OCI-M2 (cell line): Measurements from ENCODE around the gene SPRR2B.
"Not testable (repeated sequence)": the region's sequence is repeated elsewhere in the genome, so short reads cannot be mapped to it uniquely, and the experiment has no call there.

Experiments used
- DNase-seq: peaks from one replicate; lab custom pipeline; 2025; ENCODE audit not compliant: unreplicated experiment; lab: John Stamatoyannopoulos, UW

Gene SPRR2B

DNA sequence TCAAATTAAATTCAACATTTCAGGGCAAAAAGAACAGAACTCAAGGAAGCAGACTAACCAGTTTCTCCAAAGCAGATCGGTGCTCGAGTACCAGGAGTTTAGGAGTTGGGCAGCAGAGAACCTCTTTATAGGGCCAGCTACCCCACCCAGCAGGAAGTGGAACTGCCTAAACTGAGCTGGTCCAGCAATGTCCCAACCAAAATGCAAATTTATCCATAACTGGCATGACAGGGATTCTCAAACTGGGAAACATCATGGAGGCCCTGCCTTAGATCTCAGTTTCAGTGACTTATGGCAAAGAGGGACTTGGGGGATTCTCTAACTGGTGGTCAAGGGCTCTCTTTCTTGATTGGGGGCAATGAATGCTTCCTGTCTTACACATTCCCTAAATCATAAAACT is at the start of gene SPRR2B:
Gene SPRR2B (minus strand): TSS at position 101 of the 400 bp plus-strand sequence. CDS start 772 bp downstream, outside the sequence.
- no peak for DNase-seq

DNA sequence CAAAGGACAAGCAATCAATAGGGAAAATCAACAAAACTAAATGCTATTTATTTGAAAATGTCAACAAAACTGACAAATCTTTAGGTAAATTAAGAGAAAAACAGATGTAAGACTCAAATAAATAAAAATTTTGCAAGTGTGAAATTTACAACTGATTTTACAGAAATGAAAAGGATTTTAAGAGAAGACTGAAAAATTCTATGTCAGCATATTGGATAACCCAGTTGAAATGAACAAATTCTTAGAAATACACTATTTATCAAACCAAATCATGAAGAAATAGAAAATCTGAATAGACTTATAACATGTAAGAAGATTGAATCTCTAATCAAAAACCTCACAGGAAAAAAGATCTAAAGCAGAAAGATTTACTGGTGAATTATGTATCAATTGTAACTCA is 49.5 kb upstream of the SPRR2B start:
- DNase-seq, result no peak

DNA sequence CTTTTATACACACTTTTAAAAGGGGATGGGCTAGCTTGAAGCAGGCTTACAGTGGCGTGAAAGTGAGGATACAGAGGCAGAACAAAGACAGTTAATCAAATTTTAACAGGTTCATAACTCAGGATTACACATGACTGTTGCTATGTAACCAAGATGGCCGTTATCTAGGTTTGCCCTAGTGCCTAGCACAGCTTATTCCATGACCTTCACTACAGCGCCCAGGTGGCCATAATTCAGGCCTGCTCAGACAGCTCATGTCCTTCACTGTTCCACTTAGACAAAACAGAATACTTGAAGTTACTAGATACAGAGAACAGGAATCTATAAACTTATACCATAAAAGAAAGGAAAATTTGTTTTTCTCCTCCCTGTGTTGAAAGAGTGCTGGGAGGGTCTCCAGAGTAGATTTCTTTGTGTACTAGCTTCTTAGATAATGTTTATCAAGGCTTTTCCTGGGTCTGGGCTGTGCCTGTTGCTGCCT is 48.1 kb upstream of the SPRR2B start:
- no peak for DNase-seq

DNA sequence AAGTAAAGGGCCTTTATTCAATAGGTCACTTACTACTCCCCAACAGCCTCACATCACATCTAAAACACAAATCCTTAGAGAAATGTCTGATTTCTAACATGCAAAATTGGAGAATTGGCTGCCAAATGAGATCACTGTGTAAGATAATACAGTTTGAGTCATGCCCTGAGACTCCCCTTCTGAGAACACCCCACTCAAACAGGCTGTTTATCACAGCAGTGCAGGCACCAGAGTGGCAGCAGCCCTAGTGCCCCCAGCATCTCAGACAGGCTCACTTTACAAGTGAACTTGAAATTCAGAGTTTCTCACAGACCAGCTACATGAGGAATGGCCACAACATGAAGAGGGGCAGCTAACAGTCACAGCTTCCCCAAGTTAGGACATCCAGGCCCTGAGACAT is 43.9 kb upstream of the SPRR2B start:
- not testable (repeated sequence) for DNase-seq

DNA sequence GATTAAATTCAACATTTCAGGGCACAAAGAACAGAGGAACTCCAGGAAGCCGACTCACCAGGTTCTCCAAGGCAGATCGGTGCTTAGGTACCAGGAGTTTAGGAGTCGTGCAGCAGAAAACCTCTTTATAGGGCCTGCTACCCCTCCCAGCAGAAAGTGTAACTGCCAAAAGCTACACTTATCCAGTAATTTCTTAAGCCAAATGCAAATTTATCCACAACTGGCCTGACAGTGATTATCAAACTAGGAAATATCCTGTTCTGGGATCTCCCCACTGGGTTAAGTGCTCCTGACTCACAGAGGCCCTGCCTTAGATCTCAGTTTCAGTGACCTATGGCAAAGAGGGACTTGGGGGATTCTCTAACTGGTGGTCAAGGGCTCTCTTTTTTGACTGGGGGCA is 42.0 kb upstream of the SPRR2B start, which contains the start of gene SPRR2F:
Gene SPRR2F (minus strand): TSS at position 101 of the 400 bp plus-strand sequence. CDS start 783 bp downstream, outside the sequence.
- no peak for DNase-seq

DNA sequence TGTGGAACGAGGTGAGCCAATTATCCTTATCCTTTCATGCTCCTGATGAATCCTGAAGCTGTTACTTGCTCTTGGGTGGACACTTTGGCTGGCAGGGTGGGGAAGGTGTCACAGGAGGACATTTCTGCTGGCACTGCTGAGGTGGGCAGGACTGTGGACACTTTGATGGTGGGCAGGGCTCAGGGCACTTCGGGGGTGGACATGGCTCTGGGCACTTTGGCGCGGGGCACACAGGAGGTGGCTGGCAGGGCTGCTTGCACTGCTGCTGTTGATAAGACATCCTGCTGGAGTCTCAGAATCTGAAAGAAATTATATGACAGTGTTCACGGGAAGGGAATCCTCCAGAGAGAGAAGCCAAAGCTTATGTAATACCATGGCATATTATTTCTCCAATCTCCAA is 41.0 kb upstream of the SPRR2B start:
- DNase-seq, result not testable (repeated sequence)

DNA sequence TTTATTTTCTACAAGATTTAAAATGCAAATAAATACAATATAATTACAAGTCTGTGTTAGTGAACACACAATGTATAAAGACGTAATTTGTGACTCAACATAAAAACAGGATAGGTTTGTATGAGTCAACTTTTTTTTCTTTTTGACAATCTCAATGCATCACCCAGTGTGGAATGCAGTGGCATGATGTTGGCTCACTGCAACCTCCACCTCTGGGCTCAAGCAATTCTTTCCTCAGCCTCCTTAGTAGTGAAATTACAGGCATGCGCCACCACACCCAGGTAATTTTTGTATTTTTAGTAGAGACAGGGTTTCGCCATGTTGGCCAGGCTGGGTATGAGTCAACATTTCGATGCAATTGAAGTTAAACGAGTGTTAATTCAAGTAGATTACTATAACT is 28.8 kb upstream of the SPRR2B start:
- DNase-seq, result no peak

DNA sequence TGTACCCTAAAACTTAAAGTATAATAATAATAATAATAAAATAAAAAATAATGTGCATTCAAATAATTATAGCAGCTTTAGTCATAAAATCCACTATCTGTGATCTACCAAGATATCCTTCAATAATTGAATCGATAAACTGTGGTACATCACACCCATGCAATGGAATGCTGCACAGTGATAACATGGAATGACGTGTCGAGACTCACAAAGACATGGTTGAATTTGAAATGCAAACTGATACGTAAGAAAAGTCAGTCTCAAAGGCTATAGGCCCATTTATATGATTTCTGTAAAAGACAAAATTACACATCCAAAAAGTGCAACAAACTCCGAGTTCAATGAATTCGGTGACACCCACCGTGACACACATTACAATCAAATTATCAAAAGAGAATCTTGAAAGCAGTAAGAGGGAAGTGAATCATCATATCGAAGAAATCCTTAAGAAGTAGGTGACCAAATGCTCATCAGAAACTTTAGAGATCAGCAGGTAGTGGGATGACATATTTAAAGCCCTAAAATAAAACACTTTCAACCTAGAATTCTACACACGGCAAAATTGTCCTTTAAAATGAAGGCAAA is 28.1 kb upstream of the SPRR2B start:
- no peak for DNase-seq

DNA sequence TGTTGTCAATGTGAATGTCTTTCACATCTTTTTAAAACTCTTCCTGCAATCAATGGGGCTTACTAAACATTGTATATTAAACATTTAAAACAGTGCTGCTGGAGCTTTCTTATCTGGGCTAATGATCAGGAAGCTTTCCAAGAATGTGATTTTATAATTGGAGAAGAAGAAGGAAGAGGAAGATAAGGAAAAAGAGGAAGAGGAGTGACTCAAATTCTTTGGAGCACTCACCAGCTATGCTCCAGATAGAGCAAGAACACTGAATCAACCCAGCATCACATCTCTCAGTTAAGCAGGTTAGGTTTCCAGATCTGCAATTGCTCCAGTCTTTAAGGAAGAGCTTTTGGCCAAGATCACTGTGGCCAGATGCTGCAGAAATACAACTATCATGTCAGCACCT is 24.4 kb upstream of the SPRR2B start:
- DNase-seq, result no peak

DNA sequence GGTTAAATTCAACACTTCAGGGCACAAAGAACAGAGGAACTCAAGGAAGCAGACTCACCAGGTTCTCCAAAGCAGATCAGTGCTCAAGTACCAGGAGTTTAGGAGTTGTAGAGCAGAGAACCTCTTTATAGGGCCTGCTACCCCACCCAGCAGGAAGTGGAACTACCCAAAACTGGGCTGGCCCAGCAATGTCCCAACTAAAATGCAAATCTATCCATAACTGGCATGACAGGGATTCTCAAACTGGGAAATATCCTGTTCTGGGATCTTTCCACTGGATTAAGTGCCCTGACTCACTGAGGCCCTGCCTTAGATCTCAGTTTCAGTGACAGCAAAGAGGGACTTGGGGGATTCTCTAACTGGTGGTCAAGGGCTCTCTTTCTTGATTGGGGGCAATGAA is 23.0 kb upstream of the SPRR2B start, which contains the start of gene SPRR2E:
Gene SPRR2E (minus strand): TSS at position 101 of the 400 bp plus-strand sequence. CDS start 775 bp downstream, outside the sequence.
- DNase-seq, result no peak

DNA sequence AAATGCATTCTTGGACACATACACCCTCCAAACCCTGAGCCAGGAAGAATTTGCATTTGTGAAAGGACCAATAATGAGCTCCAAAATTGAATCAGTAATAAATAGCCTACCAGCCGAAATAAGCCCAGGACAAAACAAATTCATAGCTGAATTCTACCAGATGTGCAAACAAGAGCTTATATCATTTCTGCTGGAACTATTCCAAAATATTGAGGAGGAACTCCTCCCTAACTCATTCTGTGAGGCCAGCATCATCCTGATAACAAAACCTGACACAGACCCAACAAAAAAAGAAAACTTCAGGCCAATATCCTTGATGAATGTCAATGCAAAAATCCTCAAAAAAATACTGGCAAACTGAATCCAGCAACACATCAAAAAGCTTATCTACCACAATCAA is 16.2 kb upstream of the SPRR2B start:
- no peak for DNase-seq

DNA sequence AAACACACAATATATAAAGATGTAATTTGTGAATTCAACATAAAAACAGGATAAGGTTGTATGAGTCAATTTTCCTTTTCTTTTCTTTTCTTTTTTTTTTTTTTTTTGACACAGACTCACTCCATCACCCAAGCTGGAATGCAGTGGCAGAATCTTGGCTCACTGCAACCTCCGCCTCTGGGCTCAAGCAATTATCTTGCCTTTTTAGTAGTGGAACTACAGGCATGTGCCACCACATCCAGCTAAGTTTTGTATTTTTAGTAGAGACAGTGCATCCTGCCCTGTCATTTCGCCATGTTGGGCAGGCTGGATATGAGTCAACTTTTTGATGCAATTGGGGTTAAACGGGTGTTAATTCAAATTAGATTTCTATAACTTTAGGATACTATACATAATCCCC is 10.3 kb upstream of the SPRR2B start:
- DNase-seq, result no peak

DNA sequence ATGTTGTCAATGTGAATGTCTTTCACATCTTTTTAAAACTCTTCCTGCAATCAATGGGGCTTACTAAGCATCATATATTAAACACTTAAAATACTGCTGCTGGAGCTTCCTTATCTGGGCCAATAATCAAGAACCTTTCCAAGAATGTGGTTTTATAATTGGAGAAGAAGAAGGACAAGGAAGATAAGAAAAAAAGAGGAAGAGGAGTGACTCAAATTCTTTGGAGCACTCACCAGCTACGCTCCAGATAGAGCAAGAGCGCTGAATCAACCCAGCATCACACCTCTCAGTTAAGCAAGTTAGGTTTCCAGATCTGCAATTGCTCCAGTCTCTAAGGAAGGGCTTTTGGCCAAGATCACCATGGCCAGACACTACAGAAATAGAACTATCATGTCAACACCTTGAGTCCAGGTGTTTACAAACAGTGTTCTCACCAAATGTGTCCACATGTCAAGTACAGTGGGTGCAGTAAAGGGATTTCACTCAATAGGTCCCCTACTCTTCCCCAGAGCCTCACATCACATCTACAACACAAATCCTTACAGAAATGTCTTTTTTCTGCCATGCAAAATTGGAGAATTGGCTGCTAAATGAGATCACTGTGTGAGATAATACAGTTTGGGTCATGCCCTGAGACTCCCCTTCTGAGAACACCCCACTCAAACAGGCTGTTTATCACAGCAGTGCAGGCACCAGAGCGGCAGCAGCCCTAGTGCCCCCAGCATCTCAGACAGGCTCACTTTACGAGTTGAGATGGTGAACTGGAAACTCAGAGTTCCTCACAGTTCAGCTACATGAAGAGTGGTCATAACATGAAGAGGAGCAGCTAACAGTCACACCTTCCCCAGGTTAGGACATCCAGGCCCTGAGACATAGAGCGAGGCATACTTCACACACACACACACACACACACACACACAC is 1.7 kb upstream of the SPRR2B start:
- DNase-seq, result no peak

DNA sequence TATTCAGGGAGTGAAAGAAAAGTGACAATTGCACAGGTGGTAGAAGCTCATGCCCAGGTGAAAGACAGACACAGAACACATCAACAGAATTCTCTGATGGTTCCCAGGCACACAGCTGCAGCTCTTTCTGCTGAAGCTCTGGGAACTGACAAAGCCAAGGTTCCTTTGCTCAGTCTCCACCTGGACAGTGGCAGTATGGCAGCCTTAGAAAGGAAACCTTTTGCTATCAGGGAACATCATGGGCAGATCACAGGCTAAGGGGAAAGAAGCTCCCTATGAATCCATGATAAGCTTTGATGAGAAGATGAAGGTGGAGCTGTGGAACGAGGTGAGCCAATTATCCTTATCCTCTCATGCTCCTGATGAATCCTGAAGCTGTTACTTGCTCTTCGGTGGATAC is 1.2 kb downstream of the SPRR2B start:
- no peak for DNase-seq

DNA sequence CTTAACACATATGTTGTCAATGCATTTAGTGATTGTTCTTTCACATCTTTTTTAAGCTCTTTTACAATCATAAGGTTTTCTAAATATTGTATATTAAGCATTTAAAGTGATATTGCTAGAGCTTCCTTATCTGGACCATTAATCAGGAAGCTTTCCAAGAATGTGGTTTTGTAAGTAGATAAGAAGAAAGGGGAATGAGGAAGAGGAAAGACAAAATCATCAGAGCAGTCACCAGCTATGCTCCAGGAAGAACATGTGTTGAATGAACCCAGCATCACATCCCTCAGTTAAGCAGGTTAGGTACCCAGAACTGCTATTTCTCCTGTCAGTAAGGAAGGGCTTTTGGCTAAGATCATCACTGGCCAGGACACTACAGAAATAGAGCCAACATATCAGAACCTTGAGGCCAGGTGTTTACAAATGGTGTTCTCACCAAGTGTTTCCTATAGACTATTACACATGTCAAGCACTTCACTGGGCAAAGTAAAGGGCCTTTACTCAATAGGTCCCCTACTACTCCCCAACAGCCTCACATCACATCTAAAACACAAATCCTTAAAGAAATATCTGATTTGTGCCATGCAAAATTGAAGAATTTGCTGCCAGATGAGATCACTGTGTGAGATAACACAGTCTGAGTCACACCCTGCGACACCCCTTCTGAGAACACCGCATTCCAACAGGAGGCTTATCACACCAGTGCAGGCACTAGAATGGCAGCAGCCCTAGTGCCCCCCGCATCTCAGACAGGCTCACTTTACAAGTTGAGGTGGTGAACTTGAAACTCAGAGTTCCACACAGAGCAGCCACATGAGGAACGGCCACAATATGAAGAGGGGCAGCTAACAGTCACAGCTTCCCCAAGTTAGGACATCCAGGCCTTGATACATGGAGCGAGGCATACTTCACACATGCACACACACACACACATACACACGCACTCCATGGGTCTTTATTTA is 12.3 kb downstream of the SPRR2B start:
- DNase-seq, result no peak

DNA sequence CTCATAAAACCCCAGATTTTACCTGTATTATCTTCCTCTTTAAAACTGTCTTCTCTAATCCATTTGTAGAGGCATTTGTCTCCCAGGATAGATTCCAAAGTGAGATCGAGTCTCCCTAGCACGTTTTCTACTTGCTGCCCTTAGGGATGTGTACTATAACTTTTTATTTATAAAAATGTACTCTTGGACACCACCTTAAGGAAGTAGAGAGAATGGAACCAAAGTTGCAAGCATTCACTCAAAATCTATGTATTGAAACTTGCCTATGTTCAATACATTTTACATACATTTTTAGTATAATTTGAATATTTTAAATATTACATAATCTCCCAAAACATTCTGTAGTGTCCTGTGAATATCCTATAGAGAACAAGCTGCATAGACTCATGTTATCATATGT is 13.3 kb downstream of the SPRR2B start:
- no peak for DNase-seq

DNA sequence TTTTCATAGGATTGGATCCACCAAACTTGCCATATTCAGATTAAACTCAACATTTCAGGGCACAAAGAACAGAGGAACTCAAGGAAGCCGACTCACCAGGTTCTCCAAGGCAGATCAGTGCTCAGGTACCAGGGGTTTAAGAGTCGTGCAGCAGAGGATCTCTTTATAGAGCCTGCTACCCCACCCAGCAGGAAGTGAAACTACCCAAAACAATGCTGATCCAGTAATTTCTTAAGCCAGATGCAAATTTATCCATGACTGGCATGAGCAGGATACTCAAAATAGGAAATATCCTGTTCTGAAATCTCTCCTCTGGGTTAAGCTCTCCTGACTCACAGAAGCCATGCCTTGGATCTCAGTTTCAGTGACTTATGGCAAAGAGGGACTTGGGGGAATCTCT is 14.0 kb downstream of the SPRR2B start, which contains the start of gene SPRR2A:
Gene SPRR2A (minus strand): TSS at position 138 of the 400 bp plus-strand sequence. CDS start 777 bp downstream, outside the sequence.
- no peak for DNase-seq

DNA sequence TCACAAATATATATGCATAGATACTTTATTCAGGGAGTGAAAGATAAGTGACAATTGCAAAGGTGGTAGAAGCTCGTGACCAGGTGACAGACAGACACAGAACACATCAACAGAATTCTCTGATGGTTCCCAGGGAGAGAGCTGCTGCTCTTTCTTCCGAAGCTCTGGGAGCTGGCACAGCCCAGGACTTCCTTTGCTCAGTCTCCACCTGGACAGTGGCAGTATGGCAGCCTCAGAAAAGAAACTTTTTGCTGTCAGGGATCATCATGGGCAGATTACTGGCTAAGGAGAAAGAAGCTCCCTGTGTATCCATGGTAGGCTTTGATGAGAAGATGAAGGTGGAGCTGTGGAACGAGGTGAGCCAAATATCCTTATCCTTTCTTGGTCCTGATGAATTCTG is 15.3 kb downstream of the SPRR2B start:
- not testable (repeated sequence) for DNase-seq

DNA sequence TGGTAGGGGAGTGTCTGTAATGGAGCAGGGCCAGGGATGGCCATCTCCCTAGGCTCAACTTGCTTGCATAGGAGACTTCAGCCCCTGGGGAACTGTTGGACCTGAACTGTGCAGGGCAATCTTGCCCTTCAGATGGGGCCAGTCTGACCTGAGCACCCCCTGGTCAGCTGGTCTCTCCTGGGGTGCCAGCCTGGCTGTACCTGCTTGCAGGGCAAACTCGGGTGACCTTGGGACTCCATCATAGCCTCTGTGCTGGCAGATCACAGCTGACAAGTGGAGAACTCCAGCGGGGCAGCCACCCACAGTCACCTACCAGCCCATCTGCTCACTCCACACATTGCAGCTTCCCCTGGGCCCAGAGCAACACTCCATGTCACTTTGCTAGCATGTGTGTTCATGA is 22.2 kb downstream of the SPRR2B start:
- DNase-seq, result no peak

DNA sequence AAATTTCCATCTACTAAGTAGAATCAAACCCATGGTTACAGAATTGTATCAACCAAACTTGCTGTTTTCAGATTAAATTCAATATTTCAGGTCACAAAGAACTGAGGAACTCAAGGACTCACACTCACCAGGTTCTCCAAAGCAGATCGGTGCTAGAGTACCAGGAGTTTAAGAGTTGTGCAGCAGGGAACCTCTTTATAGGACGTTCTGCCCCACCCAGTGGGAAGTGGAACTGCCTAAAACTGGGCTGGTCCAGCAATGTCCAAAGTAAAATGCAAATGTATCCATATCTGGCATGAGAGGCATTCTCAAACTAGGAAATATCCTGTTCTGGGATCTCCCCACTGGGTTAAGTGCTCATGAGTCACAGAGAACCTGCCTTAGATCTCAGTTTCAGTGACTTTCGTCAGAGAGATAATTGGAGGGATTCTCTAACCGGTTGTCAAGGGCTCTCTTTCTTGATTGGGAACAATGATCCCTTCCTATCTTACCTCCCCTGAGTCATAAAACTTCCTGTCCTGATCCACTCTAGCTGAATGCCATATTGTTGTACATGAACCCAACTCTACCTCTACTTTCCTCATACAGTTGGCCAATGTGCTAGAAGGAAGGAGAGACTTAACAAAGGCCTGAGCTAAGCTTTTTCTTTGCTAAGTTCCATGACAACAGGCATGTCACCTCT is 30.3 kb downstream of the SPRR2B start, which contains the start of gene SPRR2D:
Gene SPRR2D (minus strand): TSS at position 171 of the 682 bp plus-strand sequence. CDS start 774 bp downstream, outside the sequence.
- DNase-seq, result no peak
